HCEC 1CT (cell line): ENCODE results near the gene PDGFB.
A peak's percentile ranks its signal among the peaks of the same experiment; 100 is the strongest.

Experiments used
- DNase-seq: peaks from one replicate; pipeline ENCODE4 v3.0.0-alpha.2; 2017

Gene PDGFB

GRCh38 chr22:39276440-39277141, 31.8 kb upstream of the PDGFB start:
- no peak for DNase-seq

- no peak for DNase-seq
These were observed 31.1 kb upstream of the PDGFB start for GRCh38 chr22:39275814-39276439.

GRCh38 chr22:39273950-39274887, 29.4 kb upstream of the PDGFB start:
- DNase-seq, result no peak

GRCh38 chr22:39270792-39271191, 26.0 kb upstream of the PDGFB start:
- DNase-seq, result no peak

- DNase-seq, result no peak
These were observed 25.5 kb upstream of the PDGFB start for GRCh38 chr22:39270280-39270679.

- no peak for DNase-seq
These were observed 24.5 kb upstream of the PDGFB start for GRCh38 chr22:39269095-39269790.

- DNase-seq, result no peak
These were observed 23.9 kb upstream of the PDGFB start for GRCh38 chr22:39268645-39269044.

GRCh38 chr22:39267974-39268373, 23.2 kb upstream of the PDGFB start:
- DNase-seq, result no peak

- peak; percentile 91 for DNase-seq
These were observed 21.7 kb upstream of the PDGFB start for GRCh38 chr22:39266398-39267030.

GRCh38 chr22:39265143-39265886, 20.5 kb upstream of the PDGFB start:
- no peak for DNase-seq

GRCh38 chr22:39264349-39265038, 19.7 kb upstream of the PDGFB start:
- no peak for DNase-seq

- no peak for DNase-seq
These were observed 19.0 kb upstream of the PDGFB start for GRCh38 chr22:39263626-39264348.

- DNase-seq, result no peak
These were observed 14.9 kb upstream of the PDGFB start for GRCh38 chr22:39259666-39260065.

GRCh38 chr22:39257901-39258475, 13.2 kb upstream of the PDGFB start:
- no peak for DNase-seq

- no peak for DNase-seq
These were observed 12.2 kb upstream of the PDGFB start for GRCh38 chr22:39256979-39257378.

GRCh38 chr22:39256186-39256552, 11.4 kb upstream of the PDGFB start:
- DNase-seq, result no peak

GRCh38 chr22:39255449-39256185, 10.8 kb upstream of the PDGFB start:
- DNase-seq, result no peak

- peak; percentile 67 for DNase-seq
These were observed 10.1 kb upstream of the PDGFB start for GRCh38 chr22:39254789-39255298.

GRCh38 chr22:39254122-39254521, 9.3 kb upstream of the PDGFB start:
- no peak for DNase-seq
